ENCODE data around the gene PFDN2.
"Not testable (repeated sequence)": the region's sequence is repeated elsewhere in the genome, so short reads cannot be mapped to it uniquely, and the experiment has no call there.

The PFDN2 gene

GRCh38 chr1:161138431-161138830, 20.6 kb upstream of the PFDN2 start:
- DNase-seq, result no peak

- DNase-seq, result no peak
Measured at GRCh38 chr1:161137881-161138280, 20.0 kb upstream of the PFDN2 start.

- DNase-seq, result no peak
Measured at GRCh38 chr1:161133220-161133740, 15.4 kb upstream of the PFDN2 start.

GRCh38 chr1:161132410-161133219, 14.8 kb upstream of the PFDN2 start, which contains the start of gene DEDD:
Gene DEDD, minus strand, starts transcription at chr1:161132667. Its CDS starts 8,205 bp downstream, at chr1:161124462.
- peak; percentile 93 for DNase-seq

GRCh38 chr1:161131523-161132409, 13.9 kb upstream of the PFDN2 start:
- DNase-seq, result no peak

- DNase-seq, result no peak
Measured at GRCh38 chr1:161130266-161130665, 12.4 kb upstream of the PFDN2 start.

GRCh38 chr1:161128591-161129420, 11.0 kb upstream of the PFDN2 start:
- DNase-seq, result no peak

- no peak for DNase-seq
Measured at GRCh38 chr1:161127649-161128048, 9.8 kb upstream of the PFDN2 start.

GRCh38 chr1:161122967-161123366, 5.1 kb upstream of the PFDN2 start:
- no peak for DNase-seq

- no peak for DNase-seq
Measured at GRCh38 chr1:161121834-161122233, 4.0 kb upstream of the PFDN2 start.

- no peak for DNase-seq
Measured at GRCh38 chr1:161121042-161121650, 3.3 kb upstream of the PFDN2 start.

- DNase-seq, result peak; percentile 80
Measured at GRCh38 chr1:161119092-161119903, 1.5 kb upstream of the PFDN2 start.

GRCh38 chr1:161115961-161116360, 1.9 kb downstream of the PFDN2 start:
- DNase-seq, result not testable (repeated sequence)

GRCh38 chr1:161115132-161115711, 2.6 kb downstream of the PFDN2 start:
- DNase-seq, result peak; percentile 58

- DNase-seq, result no peak
Measured at GRCh38 chr1:161114556-161114955, 3.3 kb downstream of the PFDN2 start.

GRCh38 chr1:161113915-161114314, 3.9 kb downstream of the PFDN2 start:
- DNase-seq, result no peak

- DNase-seq, result no peak
Measured at GRCh38 chr1:161111527-161111926, 6.3 kb downstream of the PFDN2 start.

- no peak for DNase-seq
Measured at GRCh38 chr1:161111117-161111516, 6.7 kb downstream of the PFDN2 start.

GRCh38 chr1:161106431-161106830, 11.4 kb downstream of the PFDN2 start:
- DNase-seq, result no peak

- DNase-seq, result no peak
Measured at GRCh38 chr1:161100556-161100955, 17.3 kb downstream of the PFDN2 start.
